C4-2B (cell line): ENCODE results near the gene FAM53B.

Experiments
- H3K27ac ChIP-seq: fragments of 450-650 bp; 2 replicates; pipeline ENCODE4 v1.5.1; 2017
- CTCF ChIP-seq: fragments of 450-650 bp; conservative IDR thresholded peaks from 2 replicates; pipeline ENCODE4 v1.5.1; 2017; ENCODE audit warnings: mild to moderate bottlenecking
- ZFX ChIP-seq: fragments of 450-650 bp; IDR thresholded peaks from 2 replicates; pipeline ENCODE4 v1.6.1; 2017

FAM53B gene

GRCh38 chr10:124686707-124687376 is 57.3 kb downstream of the FAM53B start:
- no peak for TF ChIP-seq CTCF
- TF ChIP-seq ZFX = no peak
- no peak overlapping the region for H3K27ac ChIP-seq

GRCh38 chr10:124685261-124685660 is 58.9 kb downstream of the FAM53B start:
- TF ChIP-seq CTCF = no peak
- no peak for TF ChIP-seq ZFX
- H3K27ac ChIP-seq = no peak overlapping the region

- no peak overlapping the region for H3K27ac ChIP-seq
Observed at GRCh38 chr10:124683814-124684213, 60.4 kb downstream of the FAM53B start.

GRCh38 chr10:124681626-124682552 is 62.3 kb downstream of the FAM53B start:
- H3K27ac ChIP-seq = no peak overlapping the region
- TF ChIP-seq ZFX = no peak
- no peak for TF ChIP-seq CTCF

More at GRCh38 chr10:124683814-124684213, 60.4 kb downstream of the FAM53B start:
- TF ChIP-seq CTCF (no peak), ZFX (no peak)

- H3K27ac ChIP-seq = no peak overlapping the region
- no peak for TF ChIP-seq CTCF
- TF ChIP-seq ZFX = no peak
Observed at GRCh38 chr10:124681091-124681490, 63.1 kb downstream of the FAM53B start.

- no peak overlapping the region for H3K27ac ChIP-seq
- no peak for TF ChIP-seq ZFX
- TF ChIP-seq CTCF = no peak
Observed at GRCh38 chr10:124680675-124681074, 63.5 kb downstream of the FAM53B start.

- H3K27ac ChIP-seq = no peak overlapping the region
Observed at GRCh38 chr10:124679401-124679800, 64.8 kb downstream of the FAM53B start.

More at GRCh38 chr10:124679401-124679800, 64.8 kb downstream of the FAM53B start:
- TF ChIP-seq ZFX = no peak
- TF ChIP-seq CTCF = no peak
